NT2/D1 (cell line): Measurements from ENCODE around the gene ENOX1.
"Not testable (repeated sequence)": the region's sequence is repeated elsewhere in the genome, so short reads cannot be mapped to it uniquely, and the experiment has no call there.

Experiments
- DNase-seq: peaks from one replicate; pipeline ENCODE4 v3.0.0-alpha.2; 2011; ENCODE audit warnings: low read depth, low spot score
- H3K27me3 ChIP-seq: 2 replicates; pipeline ENCODE4 v1.6.0; 2011; ENCODE audit warnings: mild to moderate bottlenecking; ENCODE audit not compliant: insufficient read length, insufficient read depth
- H3K36me3 ChIP-seq: 2 replicates; pipeline ENCODE4 v1.6.1; 2011; ENCODE audit warnings: mild to moderate bottlenecking, low read length, mixed read lengths; ENCODE audit not compliant: insufficient read depth, insufficient read length
- H3K4me1 ChIP-seq: 2 replicates; pipeline ENCODE4 v1.5.1; 2011; ENCODE audit not compliant: insufficient read depth, insufficient read length
- H3K4me3 ChIP-seq: 2 replicates; pipeline ENCODE4 v1.5.1; 2011; ENCODE audit warnings: low read depth; ENCODE audit not compliant: insufficient read length
- H3K9ac ChIP-seq: 2 replicates; pipeline ENCODE4 v1.6.0; 2011; ENCODE audit warnings: low read depth; ENCODE audit not compliant: insufficient read length
- H3K9me3 ChIP-seq: 2 replicates; pipeline ENCODE4 v1.5.1; 2011; ENCODE audit warnings: mild to moderate bottlenecking, low read length; ENCODE audit not compliant: insufficient read depth
- SUZ12 ChIP-seq: IDR thresholded peaks from 2 replicates; pipeline ENCODE4 v1.6.1; 2011; ENCODE audit not compliant: insufficient read length, insufficient read depth; ENCODE audit errors: extremely low read depth
- YY1 ChIP-seq: IDR thresholded peaks from 2 replicates; pipeline ENCODE4 v1.6.1; 2011; ENCODE audit not compliant: insufficient read length, insufficient read depth
- ZNF274 ChIP-seq: IDR thresholded peaks from 2 replicates; pipeline ENCODE4 v1.6.1; 2011; ENCODE audit warnings: mild to moderate bottlenecking, low read depth, low read length

Gene ENOX1

GRCh38 chr13:43354153-43354945 lies 432.4 kb downstream of the ENOX1 start:
- Histone ChIP-seq H3K9ac (no peak overlapping the region), H3K4me3 (no peak overlapping the region), H3K27me3 (no peaks in the 10 kb centered on the region), H3K9me3 (no peaks in the 10 kb centered on the region), H3K4me1 (no peaks in the 10 kb centered on the region), H3K36me3 (no peaks in the 10 kb centered on the region)
- no peak for TF ChIP-seq YY1
- TF ChIP-seq ZNF274 = no peak
- no peak for TF ChIP-seq SUZ12
- no peak for DNase-seq

- DNase-seq = no peak
- no peak for TF ChIP-seq SUZ12
- no peak for TF ChIP-seq YY1
- TF ChIP-seq ZNF274 = no peak
- Histone ChIP-seq H3K9me3 (no peaks in the 10 kb centered on the region), H3K36me3 (no peaks in the 10 kb centered on the region), H3K4me3 (no peak overlapping the region), H3K9ac (no peak overlapping the region), H3K27me3 (no peaks in the 10 kb centered on the region), H3K4me1 (no peaks in the 10 kb centered on the region)
Observed at GRCh38 chr13:43353631-43354030, 433.1 kb downstream of the ENOX1 start.

GRCh38 chr13:43351612-43352011 lies 435.2 kb downstream of the ENOX1 start:
- H3K36me3 ChIP-seq, H3K4me3 ChIP-seq, H3K9ac ChIP-seq, H3K4me1 ChIP-seq, DNase-seq, H3K9me3 ChIP-seq, H3K27me3 ChIP-seq: not testable (repeated sequence)

GRCh38 chr13:43348397-43348796 lies 438.4 kb downstream of the ENOX1 start:
- Histone ChIP-seq H3K4me1 (no peaks in the 10 kb centered on the region), H3K9me3 (no peaks in the 10 kb centered on the region), H3K27me3 (no peaks in the 10 kb centered on the region), H3K4me3 (no peak overlapping the region), H3K36me3 (no peaks in the 10 kb centered on the region), H3K9ac (no peak overlapping the region)
- no peak for DNase-seq
- TF ChIP-seq SUZ12 = no peak
- TF ChIP-seq YY1 = no peak
- no peak for TF ChIP-seq ZNF274

- Histone ChIP-seq H3K4me3 (no peak overlapping the region), H3K36me3 (no peaks in the 10 kb centered on the region), H3K9me3 (no peaks in the 10 kb centered on the region), H3K9ac (no peak overlapping the region), H3K27me3 (no peaks in the 10 kb centered on the region), H3K4me1 (no peaks in the 10 kb centered on the region)
- TF ChIP-seq YY1 (no peak), SUZ12 (no peak), ZNF274 (no peak)
- DNase-seq = no peak
Observed at GRCh38 chr13:43347877-43348276, 438.9 kb downstream of the ENOX1 start.

- DNase-seq = no peak
- no peak overlapping the region for H3K4me3 ChIP-seq
- no peaks in the 10 kb centered on the region for H3K27me3 ChIP-seq
- H3K36me3 ChIP-seq = no peaks in the 10 kb centered on the region
- TF ChIP-seq SUZ12 = no peak
- no peak for TF ChIP-seq YY1
- no peak for TF ChIP-seq ZNF274
- H3K9ac ChIP-seq = no peak overlapping the region
- no peaks in the 10 kb centered on the region for H3K9me3 ChIP-seq
- no peaks in the 10 kb centered on the region for H3K4me1 ChIP-seq
Observed at GRCh38 chr13:43346427-43346826, 440.3 kb downstream of the ENOX1 start.

GRCh38 chr13:43343645-43344044 lies 443.1 kb downstream of the ENOX1 start:
- Histone ChIP-seq H3K9me3 (no peaks in the 10 kb centered on the region), H3K4me1 (no peaks in the 10 kb centered on the region), H3K9ac (no peak overlapping the region), H3K27me3 (no peaks in the 10 kb centered on the region), H3K4me3 (no peak overlapping the region), H3K36me3 (no peaks in the 10 kb centered on the region)
- TF ChIP-seq YY1 (no peak), ZNF274 (no peak), SUZ12 (no peak)
- no peak for DNase-seq
